HG02759 (cell line): Measurements from ENCODE around the gene ARID3B.
"Not testable (repeated sequence)": the region's sequence is repeated elsewhere in the genome, so short reads cannot be mapped to it uniquely, and the experiment has no call there.

ENCODE experiments used
- ATAC-seq: cut with Tn5 transposase; IDR thresholded peaks from one replicate; pipeline ENCODE4 v1.9.1; 2021; ENCODE audit warnings: mild to moderate bottlenecking, moderate library complexity; ENCODE audit not compliant: unreplicated experiment

ARID3B gene

GRCh38 chr15:74565381-74566085, 24.5 kb downstream of the ARID3B start:
- no peak for ATAC-seq

GRCh38 chr15:74568594-74568993, 27.6 kb downstream of the ARID3B start:
- no peak for ATAC-seq

- ATAC-seq = no peak
These were observed 28.7 kb downstream of the ARID3B start for GRCh38 chr15:74569731-74570070.

- ATAC-seq = no peak
These were observed 30.2 kb downstream of the ARID3B start for GRCh38 chr15:74571191-74571590.

- ATAC-seq = no peak
These were observed 33.0 kb downstream of the ARID3B start for GRCh38 chr15:74573987-74574386.

- no peak for ATAC-seq
These were observed 37.5 kb downstream of the ARID3B start for GRCh38 chr15:74578496-74578994.

- no peak for ATAC-seq
These were observed 38.0 kb downstream of the ARID3B start for GRCh38 chr15:74579001-74579400.

GRCh38 chr15:74580538-74581350, 39.7 kb downstream of the ARID3B start:
- ATAC-seq = no peak

- no peak for ATAC-seq
These were observed 43.2 kb downstream of the ARID3B start for GRCh38 chr15:74584204-74584603.

GRCh38 chr15:74584779-74585178, 43.8 kb downstream of the ARID3B start:
- no peak for ATAC-seq

GRCh38 chr15:74585191-74585590, 44.2 kb downstream of the ARID3B start:
- ATAC-seq = no peak

- ATAC-seq = no peak
These were observed 44.8 kb downstream of the ARID3B start for GRCh38 chr15:74585857-74586256.

GRCh38 chr15:74589826-74590225, 48.8 kb downstream of the ARID3B start:
- no peak for ATAC-seq

- no peak for ATAC-seq
These were observed 51.2 kb downstream of the ARID3B start for GRCh38 chr15:74592222-74592621.

- no peak for ATAC-seq
These were observed 52.1 kb downstream of the ARID3B start for GRCh38 chr15:74593122-74593521.

- no peak for ATAC-seq
These were observed 53.4 kb downstream of the ARID3B start for GRCh38 chr15:74594455-74594854.

- ATAC-seq = no peak
These were observed 54.3 kb downstream of the ARID3B start for GRCh38 chr15:74595271-74595670.

- not testable (repeated sequence) for ATAC-seq
These were observed 55.7 kb downstream of the ARID3B start for GRCh38 chr15:74596736-74597135.

GRCh38 chr15:74597146-74597705, 56.2 kb downstream of the ARID3B start:
- ATAC-seq = not testable (repeated sequence)

GRCh38 chr15:74598126-74598842, 57.3 kb downstream of the ARID3B start:
- peak; percentile 92 for ATAC-seq

- no peak for ATAC-seq
These were observed 58.1 kb downstream of the ARID3B start for GRCh38 chr15:74599156-74599555.
